Ishikawa (cell line): ENCODE results near the gene PSME2.

Experiments used
- CEBPB ChIP-seq: IDR thresholded peaks from 2 replicates; pipeline ENCODE4 v1.6.1; 2012
- CREB1 ChIP-seq: IDR thresholded peaks from 2 replicates; pipeline ENCODE4 v1.6.1; 2012; ENCODE audit warnings: low read depth
- EGR1 ChIP-seq: IDR thresholded peaks from 2 replicates; pipeline ENCODE4 v1.6.1; 2012
- EP300 ChIP-seq: IDR thresholded peaks from 2 replicates; pipeline ENCODE4 v1.6.1; 2012; ENCODE audit warnings: borderline replicate concordance
- FOXM1 ChIP-seq: IDR thresholded peaks from 2 replicates; pipeline ENCODE4 v1.6.1; 2012; ENCODE audit warnings: low read depth, borderline replicate concordance
- MAX ChIP-seq: IDR thresholded peaks from 2 replicates; pipeline ENCODE4 v1.6.1; 2012
- NFIC ChIP-seq: IDR thresholded peaks from 2 replicates; pipeline ENCODE4 v1.6.1; 2012
- RAD21 ChIP-seq: IDR thresholded peaks from 2 replicates; pipeline ENCODE4 v1.6.1; 2012; ENCODE audit warnings: low read depth
- REST ChIP-seq: IDR thresholded peaks from 2 replicates; pipeline ENCODE4 v1.6.1; 2012; ENCODE audit warnings: low read depth, mild to moderate bottlenecking
- TAF1 ChIP-seq: IDR thresholded peaks from 2 replicates; pipeline ENCODE4 v1.6.1; 2012; ENCODE audit warnings: low read depth, mild to moderate bottlenecking
- TCF12 ChIP-seq: IDR thresholded peaks from 2 replicates; pipeline ENCODE4 v1.6.1; 2012; ENCODE audit warnings: low read depth
- TEAD4 ChIP-seq: IDR thresholded peaks from 2 replicates; pipeline ENCODE4 v1.6.1; 2012
- USF1 ChIP-seq: IDR thresholded peaks from 2 replicates; pipeline ENCODE4 v1.6.1; 2012
- YY1 ChIP-seq: IDR thresholded peaks from 2 replicates; pipeline ENCODE4 v1.6.1; 2012; ENCODE audit warnings: low read depth
- ZBTB7A ChIP-seq: IDR thresholded peaks from 2 replicates; pipeline ENCODE4 v1.6.1; 2012; ENCODE audit warnings: low read depth

The PSME2 gene

GRCh38 chr14:24132061-24132685, 14.2 kb downstream of the PSME2 start:
- TF ChIP-seq CEBPB: no peak
- TF ChIP-seq EGR1: no peak
- no peak for TF ChIP-seq EP300
- no peak for TF ChIP-seq YY1
- no peak for TF ChIP-seq TAF1
- no peak; the same call in 1 of the 2 replicates for TF ChIP-seq NFIC
- TF ChIP-seq CREB1: no peak
- no peak for TF ChIP-seq USF1
- no peak for TF ChIP-seq MAX

GRCh38 chr14:24131549-24131966, 14.9 kb downstream of the PSME2 start:
- TF ChIP-seq ZBTB7A (no peak), TAF1 (no peak), TCF12 (no peak), FOXM1 (no peak), NFIC (no peak), YY1 (no peak), MAX (no peak)

GRCh38 chr14:24130717-24131548, 15.5 kb downstream of the PSME2 start:
- TF ChIP-seq TAF1 (no peak), RAD21 (no peak), FOXM1 (no peak), EGR1 (no peak), REST (no peak), TCF12 (no peak), NFIC (no peak), CEBPB (no peak), USF1 (no peak), YY1 (no peak), MAX (no peak)

GRCh38 chr14:24130380-24130716, 16.1 kb downstream of the PSME2 start, which contains the start of gene FITM1:
Gene FITM1 (plus strand): TSS chr14:24130659. CDS start chr14:24131564, 905 bp downstream.
- TF ChIP-seq CEBPB: no peak
- TF ChIP-seq TCF12: no peak
- no peak for TF ChIP-seq ZBTB7A
- TF ChIP-seq NFIC: no peak
- no peak for TF ChIP-seq FOXM1
- TF ChIP-seq TEAD4: no peak
- no peak for TF ChIP-seq EGR1
- no peak for TF ChIP-seq REST
- no peak for TF ChIP-seq MAX
- no peak for TF ChIP-seq USF1

GRCh38 chr14:24129410-24129998, 16.9 kb downstream of the PSME2 start:
- TF ChIP-seq YY1: no peak
